ENCODE data around the gene ERFL.

Gene ERFL

GRCh38 chr19:41922585-41922984 is 5.7 kb downstream of the ERFL start:
- H3K4me3 ChIP-seq (replicated peaks; ENCODE audit: low read depth, low read length), result no peak overlapping the region
- DNase-seq (ENCODE audit: extremely low read depth, low read depth), result no peak
- TF ChIP-seq, protein P1, sequence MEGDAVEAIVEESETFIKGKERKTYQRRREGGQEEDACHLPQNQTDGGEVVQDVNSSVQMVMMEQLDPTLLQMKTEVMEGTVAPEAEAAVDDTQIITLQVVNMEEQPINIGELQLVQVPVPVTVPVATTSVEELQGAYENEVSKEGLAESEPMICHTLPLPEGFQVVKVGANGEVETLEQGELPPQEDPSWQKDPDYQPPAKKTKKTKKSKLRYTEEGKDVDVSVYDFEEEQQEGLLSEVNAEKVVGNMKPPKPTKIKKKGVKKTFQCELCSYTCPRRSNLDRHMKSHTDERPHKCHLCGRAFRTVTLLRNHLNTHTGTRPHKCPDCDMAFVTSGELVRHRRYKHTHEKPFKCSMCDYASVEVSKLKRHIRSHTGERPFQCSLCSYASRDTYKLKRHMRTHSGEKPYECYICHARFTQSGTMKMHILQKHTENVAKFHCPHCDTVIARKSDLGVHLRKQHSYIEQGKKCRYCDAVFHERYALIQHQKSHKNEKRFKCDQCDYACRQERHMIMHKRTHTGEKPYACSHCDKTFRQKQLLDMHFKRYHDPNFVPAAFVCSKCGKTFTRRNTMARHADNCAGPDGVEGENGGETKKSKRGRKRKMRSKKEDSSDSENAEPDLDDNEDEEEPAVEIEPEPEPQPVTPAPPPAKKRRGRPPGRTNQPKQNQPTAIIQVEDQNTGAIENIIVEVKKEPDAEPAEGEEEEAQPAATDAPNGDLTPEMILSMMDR (IDR thresholded peaks at IDR 0.05; ENCODE audit: low read depth, low read length, missing control alignments), result no peak

DNA sequence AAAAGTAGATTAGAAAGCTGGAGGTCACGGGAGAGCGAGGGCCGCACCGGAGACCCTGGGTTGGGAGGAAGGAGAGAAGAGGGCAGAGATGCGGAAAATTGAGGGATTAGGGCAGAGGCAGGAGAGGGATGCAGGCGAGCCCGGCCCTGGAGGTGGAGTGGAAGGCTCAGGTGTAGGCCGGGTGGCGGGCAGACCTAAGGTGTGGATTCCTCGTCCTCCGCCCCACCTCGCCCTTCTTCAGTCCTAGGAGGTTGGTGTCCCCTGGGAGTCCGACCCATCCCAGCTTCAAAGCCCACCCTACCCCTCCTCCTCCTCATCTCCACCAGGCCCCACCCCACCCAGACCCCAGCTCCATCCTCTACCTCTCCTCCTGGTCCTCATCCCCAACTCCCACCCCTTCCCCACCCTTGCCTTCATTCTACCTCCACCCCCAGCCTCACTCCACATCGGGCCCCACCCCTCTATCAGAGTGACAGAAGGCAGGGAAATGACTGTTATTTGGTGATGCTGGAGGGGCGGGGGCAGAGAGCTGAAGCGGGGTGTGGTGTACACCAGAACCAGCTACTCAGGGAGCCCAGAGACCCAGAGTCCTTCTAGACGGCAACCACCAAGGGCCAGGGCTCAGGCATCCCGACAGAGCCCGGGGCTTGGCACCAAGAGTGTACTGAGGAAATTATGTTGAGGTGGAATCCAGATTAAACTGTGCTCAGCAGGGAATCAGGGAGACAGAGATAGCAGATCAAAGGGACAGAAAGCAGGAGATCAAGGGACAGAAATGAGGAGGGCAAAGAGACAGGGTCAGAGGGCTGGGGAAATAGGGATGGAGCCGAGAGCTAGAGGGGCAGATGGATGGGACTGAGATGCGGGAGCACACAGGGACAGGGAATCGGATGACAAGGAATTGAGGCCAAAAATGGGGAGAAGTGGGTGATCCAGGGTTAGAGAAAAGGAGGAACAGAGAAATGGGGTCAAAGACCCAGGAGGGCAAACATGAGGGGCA is 6.4 kb downstream of the ERFL start:
- H3K4me3 ChIP-seq (replicated peaks; ENCODE audit: low read depth, low read length), result no peak overlapping the region
- no peak for DNase-seq (ENCODE audit: extremely low read depth, low read depth)
- TF ChIP-seq, protein P1 (IDR thresholded peaks at IDR 0.05; ENCODE audit: low read depth, low read length, missing control alignments), result no peak

- no peak for DNase-seq (ENCODE audit: extremely low read depth, low read depth)
- TF ChIP-seq, protein P1 (IDR thresholded peaks at IDR 0.05; ENCODE audit: low read depth, low read length, missing control alignments), result no peak
- no peak overlapping the region for H3K4me3 ChIP-seq (replicated peaks; ENCODE audit: low read depth, low read length)
Measured at GRCh38 chr19:41920882-41921576, 7.2 kb downstream of the ERFL start.

GRCh38 chr19:41919948-41920712 is 8.1 kb downstream of the ERFL start:
- no peak overlapping the region for H3K4me3 ChIP-seq (replicated peaks; ENCODE audit: low read depth, low read length)
- DNase-seq (ENCODE audit: extremely low read depth, low read depth), result no peak
- TF ChIP-seq, protein P1 (IDR thresholded peaks at IDR 0.05; ENCODE audit: low read depth, low read length, missing control alignments), result no peak

DNA sequence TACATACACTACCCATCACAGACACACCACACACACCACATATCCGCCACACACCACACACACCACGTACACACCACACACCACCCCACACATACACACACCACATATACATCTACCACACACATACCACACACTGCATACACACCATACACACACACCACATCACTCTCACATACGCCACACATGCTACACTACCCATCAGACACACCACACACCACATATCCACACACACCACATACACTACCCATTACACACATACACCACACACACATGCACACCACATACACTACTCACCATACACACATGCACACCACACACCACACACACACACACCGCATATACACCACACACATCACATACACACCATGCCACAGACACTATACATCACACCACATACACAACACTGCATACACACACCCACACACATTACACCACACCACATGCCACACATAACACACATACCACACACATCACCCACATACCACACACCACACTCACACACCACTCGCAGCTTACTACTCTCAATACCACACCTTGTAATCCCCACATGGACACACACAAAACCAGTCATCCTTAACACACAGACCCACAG is 9.5 kb downstream of the ERFL start:
- DNase-seq (ENCODE audit: extremely low read depth, low read depth), result no peak
- no peak overlapping the region for H3K4me3 ChIP-seq (replicated peaks; ENCODE audit: low read depth, low read length)
- TF ChIP-seq, protein P1 (IDR thresholded peaks at IDR 0.05; ENCODE audit: low read depth, low read length, missing control alignments), result no peak

- TF ChIP-seq, protein P1 (IDR thresholded peaks at IDR 0.05; ENCODE audit: low read depth, low read length, missing control alignments), result no peak
- no peak for DNase-seq (ENCODE audit: extremely low read depth, low read depth)
- no peak overlapping the region for H3K4me3 ChIP-seq (replicated peaks; ENCODE audit: low read depth, low read length)
Measured at GRCh38 chr19:41918095-41918494, 10.2 kb downstream of the ERFL start.
